Hepatic stellate cell (primary cell): ENCODE data around the gene FHIP2A.
"Not testable (repeated sequence)": the region's sequence is repeated elsewhere in the genome, so short reads cannot be mapped to it uniquely, and the experiment has no call there.

ENCODE experiments used
- DNase-seq: peaks from one replicate; pipeline ENCODE4 v3.0.0; 2011; ENCODE audit warnings: low spot score

FHIP2A gene

GRCh38 chr10:114821293-114821914 is at the start of gene FHIP2A:
Gene FHIP2A, plus strand, starts transcription at chr10:114821780. Its CDS starts 299 bp downstream, at chr10:114822079.
- peak; percentile 79 for DNase-seq

- DNase-seq, result no peak
Observed at GRCh38 chr10:114772496-114773196, 48.9 kb upstream of the FHIP2A start.

- no peak for DNase-seq
Observed at GRCh38 chr10:114773197-114773532, 48.4 kb upstream of the FHIP2A start.

- DNase-seq, result not testable (repeated sequence)
Observed at GRCh38 chr10:114775082-114775481, 46.5 kb upstream of the FHIP2A start.

GRCh38 chr10:114777415-114777814 is 44.2 kb upstream of the FHIP2A start:
- no peak for DNase-seq

- peak; percentile 59 for DNase-seq
Observed at GRCh38 chr10:114779803-114780576, 41.6 kb upstream of the FHIP2A start.

GRCh38 chr10:114780577-114781184 is 40.9 kb upstream of the FHIP2A start:
- no peak for DNase-seq

- no peak for DNase-seq
Observed at GRCh38 chr10:114782666-114783065, 38.9 kb upstream of the FHIP2A start.

GRCh38 chr10:114783686-114784085 is 37.9 kb upstream of the FHIP2A start:
- DNase-seq, result no peak

- DNase-seq, result not testable (repeated sequence)
Observed at GRCh38 chr10:114786492-114786891, 35.1 kb upstream of the FHIP2A start.

- not testable (repeated sequence) for DNase-seq
Observed at GRCh38 chr10:114787131-114787530, 34.4 kb upstream of the FHIP2A start.

- DNase-seq, result no peak
Observed at GRCh38 chr10:114791768-114792167, 29.8 kb upstream of the FHIP2A start.

GRCh38 chr10:114795039-114795438 is 26.5 kb upstream of the FHIP2A start:
- no peak for DNase-seq

- no peak for DNase-seq
Observed at GRCh38 chr10:114800361-114800760, 21.2 kb upstream of the FHIP2A start.

- no peak for DNase-seq
Observed at GRCh38 chr10:114801411-114801813, 20.2 kb upstream of the FHIP2A start.

GRCh38 chr10:114802177-114802576 is 19.4 kb upstream of the FHIP2A start:
- DNase-seq, result no peak

- DNase-seq, result peak; percentile 14
Observed at GRCh38 chr10:114806562-114807391, 14.8 kb upstream of the FHIP2A start.

GRCh38 chr10:114808982-114809381 is 12.6 kb upstream of the FHIP2A start:
- no peak for DNase-seq

- DNase-seq, result no peak
Observed at GRCh38 chr10:114810926-114811325, 10.7 kb upstream of the FHIP2A start.

- no peak for DNase-seq
Observed at GRCh38 chr10:114811862-114812261, 9.7 kb upstream of the FHIP2A start.

- no peak for DNase-seq
Observed at GRCh38 chr10:114815791-114816190, 5.8 kb upstream of the FHIP2A start.

GRCh38 chr10:114816308-114816707 is 5.3 kb upstream of the FHIP2A start:
- no peak for DNase-seq
